ENCODE results near the gene MN1. TPM values are rescaled to one million over a fixed set of nuclear protein-coding genes. Genes with fewer than 3 reads are reported as not detected.

Gene MN1
- polyA plus RNA-seq, 1 experiment, result 1.3 TPM

GRCh38 chr22:27835446-27835845 is 33.9 kb upstream of the MN1 start:
- CTCF ChIA-PET, result no interaction called here
- H3K36me3 ChIP-seq (ENCODE audit: control insufficient read depth, insufficient read depth, low read length), result no peaks in the 10 kb centered on the region
- POLR2A ChIA-PET, result no interaction called here
- no peak overlapping the region for H3K4me3 ChIP-seq (ENCODE audit: low read depth, low read length)
- no peak for DNase-seq (ENCODE audit: low read depth)
- no peak for TF ChIP-seq CTCF (IDR thresholded peaks at IDR 0.05; ENCODE audit: insufficient read depth, low read depth, low read length)
- H3K27me3 ChIP-seq (ENCODE audit: control insufficient read depth, insufficient read depth, low read length), result no peaks in the 10 kb centered on the region

GRCh38 chr22:27834364-27835185 is 33.0 kb upstream of the MN1 start:
- Histone ChIP-seq H3K27me3 (ENCODE audit: control insufficient read depth, insufficient read depth, low read length) (no peaks in the 10 kb centered on the region), H3K4me3 (ENCODE audit: low read depth, low read length) (no peak overlapping the region), H3K36me3 (ENCODE audit: control insufficient read depth, insufficient read depth, low read length) (no peaks in the 10 kb centered on the region)
- ChIA-PET POLR2A (no interaction called here), CTCF (no interaction called here)
- TF ChIP-seq CTCF (IDR thresholded peaks at IDR 0.05; ENCODE audit: insufficient read depth, low read depth, low read length), result no peak
- no peak for DNase-seq (ENCODE audit: low read depth)

GRCh38 chr22:27833803-27834202 is 32.2 kb upstream of the MN1 start:
- no peak overlapping the region for H3K4me3 ChIP-seq (ENCODE audit: low read depth, low read length)
- H3K27me3 ChIP-seq (ENCODE audit: control insufficient read depth, insufficient read depth, low read length), result no peaks in the 10 kb centered on the region
- DNase-seq (ENCODE audit: low read depth), result no peak
- ChIA-PET POLR2A (no interaction called here), CTCF (interaction anchor here (0.9 kb wide), 1 partner anchor 36 kb away, joined by 3 read pairs; no protein-coding TSS in a partner anchor)
- no peak for TF ChIP-seq CTCF (IDR thresholded peaks at IDR 0.05; ENCODE audit: insufficient read depth, low read depth, low read length)
- no peaks in the 10 kb centered on the region for H3K36me3 ChIP-seq (ENCODE audit: control insufficient read depth, insufficient read depth, low read length)

- TF ChIP-seq CTCF (IDR thresholded peaks at IDR 0.05; ENCODE audit: insufficient read depth, low read depth, low read length), result no peak
- Histone ChIP-seq H3K27me3 (ENCODE audit: control insufficient read depth, insufficient read depth, low read length) (no peaks in the 10 kb centered on the region), H3K4me3 (ENCODE audit: low read depth, low read length) (no peak overlapping the region), H3K36me3 (ENCODE audit: control insufficient read depth, insufficient read depth, low read length) (no peaks in the 10 kb centered on the region)
- CTCF ChIA-PET, result no interaction called here
- no peak for DNase-seq (ENCODE audit: low read depth)
- POLR2A ChIA-PET, result no interaction called here
These were observed 31.1 kb upstream of the MN1 start for GRCh38 chr22:27832606-27833005.

GRCh38 chr22:27829620-27830019 is 28.1 kb upstream of the MN1 start:
- POLR2A ChIA-PET, result no interaction called here

More at GRCh38 chr22:27829620-27830019, 28.1 kb upstream of the MN1 start:
- H3K27me3 ChIP-seq (ENCODE audit: control insufficient read depth, insufficient read depth, low read length), result no peaks in the 10 kb centered on the region
- no peak overlapping the region for H3K4me3 ChIP-seq (ENCODE audit: low read depth, low read length)
- DNase-seq (ENCODE audit: low read depth), result no peak
- no peak for TF ChIP-seq CTCF (IDR thresholded peaks at IDR 0.05; ENCODE audit: insufficient read depth, low read depth, low read length)
- CTCF ChIA-PET, result no interaction called here
- H3K36me3 ChIP-seq (ENCODE audit: control insufficient read depth, insufficient read depth, low read length), result no peaks in the 10 kb centered on the region

Data from BJ (cell line).